Adrenal gland (tissue), 12 donors: Measurements from ENCODE around the gene FKBP10. TPM values are rescaled to one million over a fixed set of nuclear protein-coding genes. Genes with fewer than 3 reads are reported as not detected.

Experiments used
- DNase-seq, 7 donors: peaks; one replicate each; pipeline ENCODE4 v3.0.0-alpha.2; 2019 to 2020
- H3K27ac ChIP-seq, 5 donors: fragments of 200-600 bp; sonication (generic) in 4 of 5; 1 replicate in 3 of 5; 2 replicates in 2 of 5; pipeline versions ENCODE4 v1.5.1 to v1.8.0; 2016 to 2020; ENCODE audit warnings: mild to moderate bottlenecking in 1 of 5
- H3K27me3 ChIP-seq: fragments of 200-600 bp; 2 replicates; pipeline ENCODE4 v1.8.0; 2021
- H3K36me3 ChIP-seq, 2 donors: fragments of 200-600 bp; replicated peaks in 1 of 2; 1 replicate in 1 of 2; 2 replicates in 1 of 2; pipeline versions ENCODE4 v1.5.1 to v1.8.0; 2018 to 2022
- H3K4me1 ChIP-seq, 2 donors: fragments of 200-600 bp; replicated peaks in 1 of 2; 1 replicate in 1 of 2; 2 replicates in 1 of 2; pipeline versions ENCODE4 v1.5.1 to v1.8.0; 2018 to 2021
- H3K4me3 ChIP-seq, 4 donors: fragments of 200-600 bp; sonication (generic) in 3 of 4; one replicate each; pipeline ENCODE4 v1.5.1; 2016 to 2018
- H3K9me3 ChIP-seq, 3 donors: fragments of 200-600 bp; sonication (generic) in 1 of 3; replicated peaks in 1 of 3; 1 replicate in 2 of 3; 2 replicates in 1 of 3; pipeline versions ENCODE4 v1.5.1 to v1.8.0; 2016 to 2021
- POLR2A ChIP-seq, 2 donors: fragments of 450-650 bp; IDR thresholded peaks; one replicate each; pipeline ENCODE4 v1.6.1; 2017; ENCODE audit warnings: antibody characterized with exemption in 2 of 2, mild to moderate bottlenecking in 2 of 2, moderate library complexity in 1 of 2
- WGBS, 4 donors: extraction: QIAGEN DNeasy Blood & Tissue Kit in 2 of 4; methylation state at CpG; one replicate each; pipeline versions ENCODE4 v1.1.5 to v1.1.7; 2013 to 2017; 5-methylcytosine and 5-hydroxymethylcytosine counted together
- intact Hi-C, 2 donors: fragments of 100-400 bp; cut with DNase I; formaldehyde crosslinking; loops; one replicate each; pipeline versions ENCODE4 v1.14.1 to v1.15.0; 2022 to 2023
- polyA plus RNA-seq, 3 donors: library from polyadenylated mRNA; stranded (reverse); fragments of 200-250 nt in 2 of 3; fragments of 350-450 nt in 1 of 3; fragmentation: Illumina TruSeq in 1 of 3; extraction: RNeasy Lipid Tissue Mini Kit (QIAGEN cat#74804) in 1 of 3; gene quantifications; one replicate each; pipeline ENCODE4 v1.2.3, GENCODE V29; 2013 to 2014
- total RNA-seq, 9 donors: library from RNA; depleted of rRNA in 4 of 9; stranded (reverse); fragments of >200 nt in 4 of 9; fragments of 120-200 nt in 1 of 9; fragmentation: NEBNext Ultra II Directional in 1 of 9; extraction: Animal tissue kit (Norgen Biotek cat#: 25700) in 1 of 9; gene quantifications; one replicate each; pipeline versions ENCODE4 v1.1.0 to v1.2.4, GENCODE V29; 2013 to 2023
- TF ChIP-seq, protein P1 (sequence below), 6 experiments: fragments of 450-650 bp in 4 of 6; fragments of 200-600 bp in 2 of 6; sonication (generic) in 1 of 6; IDR thresholded peaks; 1 replicate in 5 of 6; 2 replicates in 1 of 6; pipeline versions ENCODE4 v1.5.1 to v1.8.0; 2016 to 2021; ENCODE audit warnings: antibody characterized with exemption in 6 of 6, mild to moderate bottlenecking in 2 of 6, moderate library complexity in 1 of 6
- donor health status: healthy with polysubstance abuse.
- donor health status: Bipolar disorder and iron deficiency.
- donor health status: DM: yes; HTN: yes; CAD: no.
- donor health status: DM: no; HTN: no; CAD: no.
- donor health status: DM: no; HTN: no; CAD: no.
- donor health status: DM: yes; HTN: yes; CAD: no.

Gene FKBP10
- total and polyA plus RNA-seq, 12 donors = 28.4 to 244 (median 88.4) TPM

- H3K4me3 ChIP-seq = no peak overlapping the region
- no peaks in the 10 kb centered on the region for H3K27me3 ChIP-seq
- H3K27ac ChIP-seq = no peak overlapping the region
- peaks cover 0 to 31% of the 10 kb centered on the region in 2 donors for H3K36me3 ChIP-seq
- DNase-seq = no peak
- no peak for TF ChIP-seq POLR2A (IDR thresholded peaks at IDR 0.05)
- TF ChIP-seq, protein P1, sequence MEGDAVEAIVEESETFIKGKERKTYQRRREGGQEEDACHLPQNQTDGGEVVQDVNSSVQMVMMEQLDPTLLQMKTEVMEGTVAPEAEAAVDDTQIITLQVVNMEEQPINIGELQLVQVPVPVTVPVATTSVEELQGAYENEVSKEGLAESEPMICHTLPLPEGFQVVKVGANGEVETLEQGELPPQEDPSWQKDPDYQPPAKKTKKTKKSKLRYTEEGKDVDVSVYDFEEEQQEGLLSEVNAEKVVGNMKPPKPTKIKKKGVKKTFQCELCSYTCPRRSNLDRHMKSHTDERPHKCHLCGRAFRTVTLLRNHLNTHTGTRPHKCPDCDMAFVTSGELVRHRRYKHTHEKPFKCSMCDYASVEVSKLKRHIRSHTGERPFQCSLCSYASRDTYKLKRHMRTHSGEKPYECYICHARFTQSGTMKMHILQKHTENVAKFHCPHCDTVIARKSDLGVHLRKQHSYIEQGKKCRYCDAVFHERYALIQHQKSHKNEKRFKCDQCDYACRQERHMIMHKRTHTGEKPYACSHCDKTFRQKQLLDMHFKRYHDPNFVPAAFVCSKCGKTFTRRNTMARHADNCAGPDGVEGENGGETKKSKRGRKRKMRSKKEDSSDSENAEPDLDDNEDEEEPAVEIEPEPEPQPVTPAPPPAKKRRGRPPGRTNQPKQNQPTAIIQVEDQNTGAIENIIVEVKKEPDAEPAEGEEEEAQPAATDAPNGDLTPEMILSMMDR (IDR thresholded peaks at IDR 0.05) = no peak
- no peaks in the 10 kb centered on the region for H3K9me3 ChIP-seq
- WGBS, 4 donors = 83 to 89% (median 87%) methylated on average over 8 to 17 of the region's 17 CpGs
- peaks cover 4 to 6% of the 10 kb centered on the region in 2 donors for H3K4me1 ChIP-seq
- intact Hi-C loops = no loop called here
Observed at GRCh38 chr17:41771389-41772206, 41.2 kb upstream of the FKBP10 start.

GRCh38 chr17:41772218-41772585 is 40.6 kb upstream of the FKBP10 start:
- peaks cover 0 to 31% of the 10 kb centered on the region in 2 donors for H3K36me3 ChIP-seq
- no peaks in the 10 kb centered on the region for H3K9me3 ChIP-seq
- no peak overlapping the region for H3K4me3 ChIP-seq
- H3K4me1 ChIP-seq = peaks cover 4 to 11% of the 10 kb centered on the region in 2 donors
- intact Hi-C loops = no loop called here
- no peak overlapping the region for H3K27ac ChIP-seq
- no peaks in the 10 kb centered on the region for H3K27me3 ChIP-seq
- TF ChIP-seq POLR2A (IDR thresholded peaks at IDR 0.05) = no peak
- TF ChIP-seq, protein P1 (IDR thresholded peaks at IDR 0.05) = no peak
- 87 to 100% (median 96%) methylated on average over 4 of the region's 4 CpGs; no CpG with 5 or more reads in 1 of the 4 donors for WGBS, 4 donors
- DNase-seq = no peak

GRCh38 chr17:41772586-41773189 is 40.1 kb upstream of the FKBP10 start:
- WGBS, 4 donors = 89 to 91% (median 90%) methylated on average over 10 to 19 of the region's 19 CpGs
- peak overlapping the region in 2 of 5 donors; percentile 34 to 58 for H3K27ac ChIP-seq
- peaks cover 0 to 26% of the 10 kb centered on the region in 2 donors for H3K36me3 ChIP-seq
- no peak overlapping the region for H3K4me3 ChIP-seq
- H3K9me3 ChIP-seq = no peaks in the 10 kb centered on the region
- H3K27me3 ChIP-seq = no peaks in the 10 kb centered on the region
- TF ChIP-seq, protein P1 (IDR thresholded peaks at IDR 0.05) = no peak
- TF ChIP-seq POLR2A (IDR thresholded peaks at IDR 0.05) = no peak
- no peak for DNase-seq
- H3K4me1 ChIP-seq = peaks cover 4 to 16% of the 10 kb centered on the region in 2 donors
- intact Hi-C loops = no loop called here

DNA sequence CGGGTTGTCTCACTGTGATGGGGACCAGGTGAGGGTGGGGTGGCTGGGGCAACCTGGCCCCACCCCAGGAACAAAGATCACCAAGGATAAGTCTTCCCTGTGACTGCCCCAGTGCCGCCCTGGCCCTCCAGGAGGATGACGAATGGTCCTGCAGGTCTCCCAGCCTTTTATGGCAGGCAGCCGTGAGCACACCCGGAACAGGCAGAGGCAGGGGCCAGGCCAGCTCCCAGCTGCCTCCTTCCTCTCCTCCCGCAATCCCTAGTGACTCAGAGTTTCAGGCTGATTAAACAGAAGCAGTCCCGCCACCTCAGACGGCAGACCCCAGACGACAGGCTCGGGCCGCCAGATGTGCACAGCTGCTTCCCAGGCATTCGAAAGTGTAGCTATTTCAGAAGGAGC is 39.6 kb upstream of the FKBP10 start:
- intact Hi-C loops = no loop called here
- Histone ChIP-seq H3K27me3 (no peaks in the 10 kb centered on the region), H3K9me3 (no peaks in the 10 kb centered on the region), H3K4me3 (no peak overlapping the region), H3K4me1 (peaks cover 4 to 21% of the 10 kb centered on the region in 2 donors), H3K27ac (peak overlapping the region in 2 of 5 donors; percentile 34 to 58), H3K36me3 (peaks cover 0 to 21% of the 10 kb centered on the region in 2 donors)
- WGBS, 4 donors = 23 to 35% (median 30%) methylated on average over 3 to 12 of the region's 12 CpGs
- TF ChIP-seq, protein P1 (IDR thresholded peaks at IDR 0.05) = no peak
- TF ChIP-seq POLR2A (IDR thresholded peaks at IDR 0.05) = no peak
- DNase-seq = peak in 6 of 7 donors; percentile 46 to 75 (median 58)
